GM18868 (cell line): Measurements from ENCODE around the gene TRIP11.
"Not testable (repeated sequence)": the region's sequence is repeated elsewhere in the genome, so short reads cannot be mapped to it uniquely, and the experiment has no call there.

Source experiments
- ATAC-seq: cut with Tn5 transposase; IDR thresholded peaks from one replicate; pipeline ENCODE4 v1.9.1; 2021; ENCODE audit warnings: mild to moderate bottlenecking, moderate library complexity; ENCODE audit not compliant: unreplicated experiment

Gene TRIP11

DNA sequence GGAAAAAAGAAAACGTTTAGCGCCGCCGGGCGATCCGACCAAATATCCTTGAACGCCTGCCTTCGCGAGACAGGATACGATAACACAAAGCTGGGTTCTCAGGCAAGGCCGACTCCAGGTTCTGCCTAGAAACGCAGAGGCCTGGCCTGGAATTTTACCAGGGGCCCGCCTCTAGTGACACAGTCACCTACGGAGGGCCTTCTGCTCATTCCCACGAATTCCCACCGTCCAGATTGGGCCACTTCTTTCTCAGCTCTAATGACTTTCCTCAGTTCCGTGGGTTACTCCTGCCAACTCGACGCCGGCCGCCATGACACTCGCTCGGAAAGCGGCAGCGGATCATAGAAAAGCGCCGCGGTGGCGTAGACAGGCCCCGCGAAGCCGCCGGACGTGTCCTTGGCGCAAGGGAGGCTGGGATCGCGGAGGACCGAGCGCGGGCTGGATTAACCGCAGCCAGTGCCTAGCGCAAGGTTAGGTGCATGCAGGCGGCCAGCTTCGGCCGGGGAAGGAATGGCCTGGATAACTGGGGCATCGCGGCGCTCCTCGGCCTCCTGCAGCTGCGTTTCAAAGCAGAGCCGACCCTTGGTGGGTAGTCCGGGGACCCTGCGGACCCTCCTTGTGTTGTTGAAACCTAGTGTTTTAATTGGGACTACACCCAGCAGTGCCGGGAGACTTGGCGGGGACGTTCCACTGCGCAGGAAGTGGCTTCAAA, at the start of gene TRIP11:
Gene TRIP11, minus strand, starts transcription at position 341 of the 712 bp plus-strand sequence. CDS start 374 bp downstream, outside the sequence.
- ATAC-seq, result peak; percentile 95

- no peak for ATAC-seq
These were observed 48.6 kb upstream of the TRIP11 start for GRCh38 chr14:92088494-92088893.

DNA sequence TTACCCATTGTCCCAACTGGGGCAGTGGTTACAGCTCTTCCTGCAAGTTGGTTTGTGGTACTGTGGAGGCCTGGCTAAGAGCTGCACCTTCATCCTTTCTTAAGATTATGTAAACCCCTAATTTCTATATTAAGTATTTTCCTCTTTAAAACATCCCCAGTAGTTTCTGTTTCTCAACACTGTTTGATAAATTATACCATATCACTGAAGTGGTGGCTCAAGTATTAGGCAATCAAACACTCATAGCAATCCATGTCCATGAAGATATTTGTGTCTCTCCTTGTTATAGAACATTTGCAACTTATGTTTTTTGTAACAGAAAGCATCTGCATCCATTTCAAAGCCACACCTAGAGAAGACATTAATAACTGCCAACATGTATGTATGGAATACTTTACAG, 34.7 kb upstream of the TRIP11 start:
- no peak for ATAC-seq

DNA sequence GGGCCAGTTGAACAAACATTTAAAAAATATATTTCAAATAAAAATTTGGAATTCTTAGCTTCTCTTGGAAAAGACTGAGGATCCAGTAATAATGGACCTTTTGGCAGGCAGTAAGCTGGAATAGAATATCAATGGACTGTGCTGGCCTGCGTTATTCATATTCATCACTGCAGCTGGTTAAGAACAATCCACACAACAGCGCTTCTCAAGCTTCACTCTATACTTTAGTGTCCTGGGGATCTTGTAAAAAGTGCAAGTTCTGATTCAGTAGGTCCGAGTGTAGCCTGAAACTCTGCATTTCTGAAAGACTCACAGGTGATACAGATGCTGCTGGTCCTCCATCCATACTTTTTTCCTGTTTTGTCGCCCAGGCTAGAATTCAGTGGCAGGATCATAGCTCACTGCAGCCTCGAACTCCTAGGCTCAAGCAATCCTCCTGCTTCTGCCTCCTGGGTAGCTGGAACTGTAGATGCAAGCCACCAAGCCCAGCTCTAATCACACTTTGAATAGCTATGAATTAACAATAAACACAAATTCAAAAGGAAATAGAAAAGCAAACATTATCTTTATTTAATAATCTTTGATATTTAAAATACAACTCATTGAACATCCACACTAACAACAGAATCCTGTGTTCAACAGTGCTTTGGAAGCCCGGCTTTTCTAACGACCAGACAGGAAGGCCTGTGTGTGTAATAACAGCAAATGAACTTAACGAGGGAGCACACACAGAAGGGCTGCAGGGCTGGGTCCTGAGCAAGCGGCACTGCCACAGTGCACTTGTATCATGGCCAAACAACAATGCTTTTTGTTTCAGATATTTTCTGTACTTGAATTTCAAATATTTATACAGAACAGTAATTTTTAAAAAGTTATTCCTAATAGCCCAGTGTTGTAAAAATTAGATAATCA, 18.4 kb upstream of the TRIP11 start:
- no peak for ATAC-seq

DNA sequence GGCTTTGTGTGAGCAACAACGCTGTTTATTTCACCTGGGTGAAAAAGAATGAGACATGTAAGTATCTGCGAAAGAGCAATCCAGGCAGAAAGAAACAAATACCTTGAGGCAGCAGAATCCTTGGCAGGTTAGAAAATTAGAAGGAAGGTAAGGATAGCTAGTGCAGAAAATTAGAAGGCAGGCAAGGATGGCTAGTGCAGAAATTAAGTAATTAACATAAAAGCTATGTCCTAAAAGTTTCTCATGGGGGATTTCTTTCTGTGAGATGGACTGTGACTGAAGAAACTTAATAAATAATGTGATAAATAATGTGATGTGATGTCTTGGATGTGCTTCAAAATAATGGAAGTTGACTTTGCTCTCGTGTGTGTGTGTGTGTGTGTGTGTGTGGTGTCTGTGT, 9.9 kb upstream of the TRIP11 start:
- no peak for ATAC-seq

- ATAC-seq, result not testable (repeated sequence)
These were observed 9.4 kb upstream of the TRIP11 start for GRCh38 chr14:92049221-92049620.

GRCh38 chr14:92045904-92046303, 6.0 kb upstream of the TRIP11 start:
- not testable (repeated sequence) for ATAC-seq

- ATAC-seq, result not testable (repeated sequence)
These were observed 1.9 kb upstream of the TRIP11 start for GRCh38 chr14:92041766-92042165.

- no peak for ATAC-seq
These were observed 1.3 kb upstream of the TRIP11 start for GRCh38 chr14:92041203-92041602.

DNA sequence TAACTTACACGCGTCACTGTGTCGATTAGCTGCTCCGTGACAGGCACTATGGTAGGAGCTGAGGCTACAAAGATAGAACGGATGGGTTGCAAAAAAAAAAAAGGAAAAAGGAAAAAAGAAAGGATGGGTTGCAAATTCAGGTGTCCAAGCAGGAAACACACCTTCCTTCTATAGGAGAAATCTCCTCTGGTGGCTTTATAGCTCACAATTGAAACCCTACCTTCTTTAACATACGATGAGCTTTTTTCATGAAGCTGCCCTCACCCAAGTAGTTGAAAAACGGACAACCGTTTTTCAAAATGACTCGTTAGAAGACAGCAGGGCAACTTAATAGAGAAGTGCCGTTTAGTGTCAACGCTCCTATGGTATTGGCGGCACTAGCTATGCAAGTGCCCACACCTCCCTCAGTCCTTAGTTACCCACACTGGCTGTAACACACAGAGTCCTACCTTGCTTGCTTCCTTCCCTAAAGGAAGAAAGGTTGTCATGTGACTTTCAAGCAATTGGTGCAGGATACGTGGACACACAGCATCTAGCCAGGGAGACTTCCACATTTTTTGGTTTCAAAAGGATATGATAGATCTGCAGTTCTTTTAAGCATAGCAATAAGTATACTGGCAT, 682 bp upstream of the TRIP11 start:
- ATAC-seq, result no peak

GRCh38 chr14:92039063-92039718, 668 bp downstream of the TRIP11 start:
- peak; percentile 5 for ATAC-seq

- no peak for ATAC-seq
These were observed 1.9 kb downstream of the TRIP11 start for GRCh38 chr14:92037989-92038388.

DNA sequence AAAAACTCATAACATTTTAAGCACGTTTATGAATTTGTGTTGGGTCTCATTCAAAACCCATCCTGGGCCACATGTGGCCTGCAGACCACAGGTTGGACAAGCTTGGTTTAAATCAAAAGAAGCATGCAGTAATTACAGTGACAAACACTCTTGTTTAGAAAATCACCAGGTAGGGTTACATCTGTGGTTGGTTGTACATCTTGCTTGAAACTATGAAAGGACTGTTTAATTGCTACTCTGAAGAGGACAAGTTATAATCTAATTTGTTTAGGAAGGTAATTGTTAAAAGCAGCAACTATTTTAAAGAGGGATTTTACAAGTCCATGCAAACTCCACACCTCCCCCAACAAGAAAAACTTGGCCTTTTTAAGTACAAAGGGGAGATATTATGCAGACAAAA, 4.0 kb downstream of the TRIP11 start:
- ATAC-seq, result no peak

DNA sequence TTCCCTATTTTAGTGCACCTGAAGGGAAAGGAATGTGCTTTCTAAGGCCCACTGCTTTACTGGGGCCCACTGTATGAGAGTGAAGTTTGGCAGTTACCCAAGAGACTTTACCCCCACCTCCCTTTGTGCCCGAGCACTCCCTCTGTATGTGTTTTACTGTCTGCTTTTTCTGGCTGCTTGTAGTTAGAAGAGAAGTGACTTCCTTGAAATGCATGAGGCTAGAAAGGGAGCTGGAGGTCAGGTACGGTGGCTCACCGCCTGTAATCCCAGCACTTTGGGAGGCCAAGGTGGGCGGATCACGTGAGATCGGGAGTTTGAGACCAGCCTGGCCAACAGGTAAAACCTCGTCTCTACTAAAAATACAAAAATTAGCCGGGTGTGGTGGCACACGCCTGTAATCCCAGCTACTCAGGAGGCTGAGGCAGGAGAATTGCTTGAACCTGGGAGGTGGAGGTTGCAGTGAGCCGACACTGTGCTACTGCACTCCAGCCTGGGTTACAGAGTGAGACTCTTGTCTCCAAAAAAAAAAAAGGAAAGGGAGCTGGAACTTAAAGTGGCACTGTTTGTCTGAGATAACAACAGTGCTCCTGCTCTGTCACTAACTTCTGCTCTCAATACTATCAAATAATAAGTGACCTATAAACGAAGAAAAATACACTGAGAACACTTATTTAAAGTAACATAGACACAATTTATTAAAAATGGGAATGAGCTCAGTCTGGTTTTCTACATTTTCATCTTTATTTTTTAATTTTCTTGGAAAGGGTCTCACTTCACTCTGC, 5.8 kb downstream of the TRIP11 start:
- ATAC-seq, result no peak

- no peak for ATAC-seq
These were observed 6.4 kb downstream of the TRIP11 start for GRCh38 chr14:92033433-92033832.

- no peak for ATAC-seq
These were observed 13.2 kb downstream of the TRIP11 start for GRCh38 chr14:92026548-92027190.

DNA sequence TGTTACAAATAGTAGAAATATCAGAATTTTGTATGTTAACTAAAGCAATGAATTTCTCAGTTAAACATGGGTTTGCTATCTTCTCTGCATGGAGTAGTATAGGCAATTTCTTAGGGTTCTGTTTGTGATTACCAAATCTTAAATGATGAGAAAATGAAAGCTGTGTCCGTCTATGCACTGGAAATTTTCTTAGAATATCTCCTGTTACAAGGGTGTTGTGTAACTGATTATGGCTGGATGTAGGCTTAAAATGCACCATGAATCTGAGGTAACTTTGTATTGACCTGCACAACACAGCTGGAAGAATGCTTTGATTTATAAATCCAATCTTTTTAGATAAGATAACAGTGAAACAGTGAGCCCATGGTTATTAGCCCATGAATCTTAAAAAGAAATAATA, 17.8 kb downstream of the TRIP11 start:
- ATAC-seq, result no peak

DNA sequence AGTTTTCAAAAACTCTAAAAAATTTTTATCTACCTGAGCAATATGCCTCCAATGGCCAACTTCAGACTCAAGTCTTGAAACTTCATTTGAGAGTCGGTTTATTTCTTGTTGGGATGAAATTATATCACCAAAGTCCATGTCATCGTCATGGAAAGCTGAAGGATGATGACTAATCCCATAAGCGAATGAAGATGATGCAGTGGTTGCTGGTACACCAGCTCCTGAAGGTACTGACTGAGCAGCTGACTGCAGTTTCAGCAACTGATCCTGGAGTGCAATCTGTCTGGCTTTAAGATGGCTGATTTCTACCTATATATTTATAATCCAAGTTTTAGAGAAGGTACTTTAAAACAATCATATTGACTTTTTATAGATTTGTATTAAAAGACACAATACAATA, 18.3 kb downstream of the TRIP11 start:
- no peak for ATAC-seq

GRCh38 chr14:92014040-92014439, 25.8 kb downstream of the TRIP11 start:
- ATAC-seq, result no peak
